H1 (cell line): Measurements from ENCODE around the gene CRLF3. TPM values are rescaled to one million over a fixed set of nuclear protein-coding genes. Genes with fewer than 3 reads are reported as not detected.

ENCODE experiments used
- CTCF ChIA-PET: fragments of 300-600 bp; sonication (Branson Sonifier 250); formaldehyde crosslinking; loops from one replicate; lab custom pipeline; 2021; ENCODE audit not compliant: partially characterized antibody; lab: Charles Lee
- POLR2A ChIA-PET: fragments of 300-600 bp; sonication (Branson Sonifier 250); formaldehyde crosslinking; loops from one replicate; lab custom pipeline; 2021; ENCODE audit warnings: inconsistent platforms; ENCODE audit not compliant: partially characterized antibody; lab: Charles Lee
- DNase-seq, 2 experiments: peaks; one replicate each; pipeline versions ENCODE4 v3.0.0 to v3.0.0-alpha.2; 2010 to 2022; ENCODE audit warnings: low spot score in 2 of 2, low read depth in 1 of 2, mixed read lengths in 1 of 2
- FAIRE-seq: peaks from 2 replicates; lab custom pipeline; 2011; peaks lifted over from hg19 to GRCh38; lab: Jason Lieb, UNC
- H2AFZ ChIP-seq: 2 replicates; pipeline ENCODE4 v1.8.1; 2012; ENCODE audit warnings: low read length, inconsistent platforms
- H2AK5ac ChIP-seq: 2 replicates; pipeline ENCODE4 v1.6.1; 2013; ENCODE audit warnings: low read depth, low read length
- H2BK120ac ChIP-seq: replicated peaks from 2 replicates; pipeline ENCODE3; 2013; ENCODE audit warnings: low read depth, low read length, inconsistent platforms
- H2BK12ac ChIP-seq: 2 replicates; pipeline ENCODE4 v1.6.1; 2013; ENCODE audit warnings: low read depth, low read length
- H2BK15ac ChIP-seq: 2 replicates; pipeline ENCODE4 v1.6.1; 2013; ENCODE audit warnings: low read length
- H2BK20ac ChIP-seq: 2 replicates; pipeline ENCODE4 v1.6.1; 2013; ENCODE audit warnings: low read length
- H2BK5ac ChIP-seq: 2 replicates; pipeline ENCODE4 v1.6.1; 2013; ENCODE audit warnings: low read depth, low read length
- H3K14ac ChIP-seq: 2 replicates; pipeline ENCODE4 v1.6.1; 2013; ENCODE audit warnings: inconsistent platforms; ENCODE audit not compliant: insufficient read length
- H3K18ac ChIP-seq: 2 replicates; pipeline ENCODE4 v1.6.1; 2013; ENCODE audit warnings: low read length; ENCODE audit errors: extremely low read depth
- H3K23ac ChIP-seq: 2 replicates; pipeline ENCODE4 v1.6.1; 2013; ENCODE audit warnings: inconsistent platforms; ENCODE audit not compliant: insufficient read length
- H3K23me2 ChIP-seq: 2 replicates; pipeline ENCODE4 v1.6.1; 2013; ENCODE audit warnings: low read depth, low read length
- H3K27ac ChIP-seq: 2 replicates; pipeline ENCODE4 v1.6.1; 2011; ENCODE audit warnings: low read depth, low read length, inconsistent platforms
- H3K27me3 ChIP-seq, 4 experiments: replicated peaks in 1 of 4; 1 replicate in 1 of 4; 2 replicates in 3 of 4; pipeline versions ENCODE4 v1.6.1 to v1.8.1; 2011 to 2013; ENCODE audit warnings: low read length in 3 of 4, mild to moderate bottlenecking in 3 of 4, inconsistent platforms in 2 of 4, mixed read lengths in 2 of 4, moderate library complexity in 1 of 4; ENCODE audit not compliant: control insufficient read depth in 3 of 4, insufficient read depth in 3 of 4; ENCODE audit errors: extremely low read depth in 1 of 4
- H3K36me3 ChIP-seq, 4 experiments: 2 replicates each; pipeline versions ENCODE4 v1.6.1 to v1.8.1; 2011 to 2013; ENCODE audit warnings: mild to moderate bottlenecking in 4 of 4, low read length in 3 of 4, moderate library complexity in 2 of 4, control low read depth in 1 of 4, inconsistent platforms in 1 of 4; ENCODE audit not compliant: insufficient read depth in 4 of 4, control insufficient read depth in 2 of 4
- H3K4ac ChIP-seq: replicated peaks from 2 replicates; pipeline ENCODE3; 2013; ENCODE audit warnings: low read length, low read depth, mixed read lengths, inconsistent platforms; ENCODE audit not compliant: insufficient read length
- H3K4me1 ChIP-seq, 4 experiments: replicated peaks in 1 of 4; 1 replicate in 1 of 4; 2 replicates in 3 of 4; pipeline versions ENCODE4 v1.6.1 to v1.8.1; 2011 to 2013; ENCODE audit warnings: low read length in 3 of 4, inconsistent platforms in 2 of 4, mixed read lengths in 1 of 4; ENCODE audit not compliant: insufficient read depth in 4 of 4, control insufficient read depth in 3 of 4
- H3K4me2 ChIP-seq, 2 experiments: 2 replicates each; pipeline versions ENCODE4 v1.6.1 to v1.8.1; 2011 to 2013; ENCODE audit warnings: low read depth in 2 of 2, low read length in 2 of 2, control low read depth in 1 of 2, inconsistent platforms in 1 of 2, mild to moderate bottlenecking in 1 of 2; ENCODE audit not compliant: insufficient read depth in 1 of 2
- H3K4me3 ChIP-seq, 4 experiments: fragments of 200-600, 300-600 bp in 1 of 4; sonication (generic), shearing (Covaris generic), sonication (Bioruptor Twin) in 1 of 4; 2 replicates each; pipeline versions ENCODE4 v1.5.1 to v1.8.1; 2011 to 2016; ENCODE audit warnings: low read length in 4 of 4, low read depth in 3 of 4, control low read depth in 2 of 4, inconsistent platforms in 2 of 4, mild to moderate bottlenecking in 2 of 4, mixed read lengths in 1 of 4, moderate library complexity in 1 of 4; ENCODE audit not compliant: insufficient read depth in 2 of 4; ENCODE audit errors: extremely low read depth in 1 of 4
- H3K56ac ChIP-seq: replicated peaks from 2 replicates; pipeline ENCODE3; 2013; ENCODE audit warnings: low read depth, mild to moderate bottlenecking, mixed read lengths, low read length, inconsistent platforms; ENCODE audit not compliant: insufficient read length
- H3K79me1 ChIP-seq: 2 replicates; pipeline ENCODE4 v1.6.1; 2013; ENCODE audit warnings: low read depth, low read length, control low read depth
- H3K79me2 ChIP-seq, 2 experiments: 2 replicates each; pipeline versions ENCODE4 v1.6.1 to v1.8.1; 2012 to 2013; ENCODE audit warnings: low read length in 2 of 2, mild to moderate bottlenecking in 2 of 2, inconsistent platforms in 1 of 2; ENCODE audit not compliant: insufficient read depth in 2 of 2, control insufficient read depth in 1 of 2
- H3K9ac ChIP-seq, 4 experiments: replicated peaks in 1 of 4; 1 replicate in 1 of 4; 2 replicates in 3 of 4; pipeline versions ENCODE4 v1.6.1 to v1.8.1; 2011 to 2013; ENCODE audit warnings: low read depth in 3 of 4, low read length in 3 of 4, control low read depth in 2 of 4, mild to moderate bottlenecking in 2 of 4, moderate library complexity in 2 of 4, inconsistent platforms in 1 of 4; ENCODE audit errors: extremely low read depth in 1 of 4
- H3K9me3 ChIP-seq, 2 experiments: 2 replicates each; pipeline versions ENCODE4 v1.6.1 to v1.8.1; 2012 to 2013; ENCODE audit warnings: mild to moderate bottlenecking in 2 of 2, moderate library complexity in 2 of 2, control low read depth in 1 of 2, inconsistent platforms in 1 of 2, low read depth in 1 of 2, low read length in 1 of 2, mixed read lengths in 1 of 2; ENCODE audit not compliant: insufficient read depth in 2 of 2
- H4K20me1 ChIP-seq, 2 experiments: replicated peaks in 1 of 2; 2 replicates each; pipeline versions ENCODE3 to v1.8.1; 2011 to 2013; ENCODE audit warnings: inconsistent platforms in 2 of 2, low read length in 2 of 2, mild to moderate bottlenecking in 1 of 2; ENCODE audit not compliant: insufficient read depth in 2 of 2, control insufficient read depth in 1 of 2
- H4K5ac ChIP-seq: 2 replicates; pipeline ENCODE4 v1.6.1; 2013; ENCODE audit warnings: low read length, low read depth, mixed read lengths, inconsistent platforms; ENCODE audit not compliant: insufficient read length
- H4K8ac ChIP-seq: 2 replicates; pipeline ENCODE4 v1.8.0; 2013; ENCODE audit warnings: mild to moderate bottlenecking, moderate library complexity, low read length, inconsistent platforms; ENCODE audit not compliant: insufficient read depth; ENCODE audit errors: extremely low read depth
- H4K91ac ChIP-seq: replicated peaks from 2 replicates; pipeline ENCODE3; 2013; ENCODE audit warnings: low read length, mixed read lengths, inconsistent platforms; ENCODE audit not compliant: insufficient read length
- CHD1 ChIP-seq: IDR thresholded peaks from 2 replicates; pipeline ENCODE4 v1.6.1; 2012; ENCODE audit warnings: low read depth, low read length, improper control_type of control experiment
- E2F6 ChIP-seq: IDR thresholded peaks from 2 replicates; pipeline ENCODE4 v1.6.1; 2012; ENCODE audit warnings: inconsistent platforms
- JUN ChIP-seq: IDR thresholded peaks from 2 replicates; pipeline ENCODE4 v1.6.1; 2011; ENCODE audit warnings: low read depth, mild to moderate bottlenecking, improper control_type of control experiment, low read length
- POLR2AphosphoS5 ChIP-seq: IDR thresholded peaks from 2 replicates; pipeline ENCODE4 v1.6.1; 2011; ENCODE audit warnings: low read depth, low read length
- SAP30 ChIP-seq: fragments of 300-600 bp; sonication (generic); IDR thresholded peaks from 2 replicates; pipeline ENCODE4 v1.7.1; 2012; ENCODE audit warnings: low read length, moderate library complexity, mild to moderate bottlenecking, inconsistent platforms; ENCODE audit not compliant: insufficient read depth, insufficient replicate concordance
- SP1 ChIP-seq: IDR thresholded peaks from 2 replicates; pipeline ENCODE4 v1.6.1; 2011; ENCODE audit warnings: low read depth, low read length
- TAF1 ChIP-seq: IDR thresholded peaks from 2 replicates; pipeline ENCODE4 v1.6.1; 2011; ENCODE audit warnings: mild to moderate bottlenecking, low read depth, low read length
- TEAD4 ChIP-seq: IDR thresholded peaks from 2 replicates; pipeline ENCODE4 v1.6.1; 2012; ENCODE audit warnings: low read depth, low read length, inconsistent platforms, mixed read lengths
- WGBS, 2 experiments: shearing (Covaris generic) in 1 of 2; methylation state at CpG; one replicate each; pipeline versions ENCODE4 v1.1.6 to v1.1.7; 2013 to 2015; ENCODE audit warnings: low lambda C conversion rate in 2 of 2, mixed read lengths in 2 of 2, inconsistent platforms in 1 of 2, low coverage in 1 of 2, missing lambda C conversion rate in 1 of 2; ENCODE audit not compliant: insufficient replicate concordance in 2 of 2, insufficient coverage in 1 of 2, insufficient read length in 1 of 2; ENCODE audit errors: extremely low coverage in 1 of 2, missing lambda C conversion rate in 1 of 2; 5-methylcytosine and 5-hydroxymethylcytosine counted together
- polyA plus RNA-seq, 7 experiments: library from polyadenylated mRNA; depleted of rRNA in 3 of 7; stranded (reverse) in 5 of 7; unstranded in 2 of 7; fragments of >200 nt in 5 of 7; fragments of 200-250 nt in 2 of 7; gene quantifications; 1 replicate in 5 of 7; 2 replicates in 1 of 7; 4 replicates in 1 of 7; pipeline versions ENCODE4 v1.2.1 to v1.2.3, GENCODE V29; 2011 to 2013; ENCODE audit warnings: missing spikeins in 2 of 7, mixed read lengths in 2 of 7
- total RNA-seq: library from RNA; stranded (reverse); fragmentation: NEBNext Ultra II Directional; extraction: Animal tissue kit (Norgen Biotek cat#: 25700); gene quantifications from 2 replicates; pipeline ENCODE4 v1.2.1, GENCODE V29; 2021
- TF ChIP-seq, protein P1 (sequence below): IDR thresholded peaks from 2 replicates; pipeline ENCODE4 v1.6.1; 2012; ENCODE audit warnings: low read length, inconsistent platforms

The CRLF3 gene
- total and polyA plus RNA-seq, 2 of the 8 experiments (the other 6 are each of a cell fraction or from before 2014, with no cell fraction given), result 12.7 to 22.7 TPM

GRCh38 chr17:30831663-30832437 lies 7.4 kb upstream of the CRLF3 start, which contains the start of gene ATAD5:
Gene ATAD5 (plus strand): TSS chr17:30831966. CDS start chr17:30832348, 382 bp downstream.
- peak within 1 kb of the TSS; percentile 89 for H3K27ac ChIP-seq
- H3K36me3 ChIP-seq, result peaks cover 3 to 9% (median 6%) of the 10 kb centered on the region in 4 experiments; a peak in 5 of 8 replicates
- ChIA-PET POLR2A (interaction anchor here (0.6 to 1.7 kb wide), 8 partner anchors 10 to 139 kb away, joined by 3 to 6 read pairs (median 4); partner anchors contain the start of genes ADAP2 and RNF135), CTCF (no interaction called here)
- no peaks in the 10 kb centered on the region for H3K79me1 ChIP-seq
- peak within 1 kb of the TSS; percentile 86 to 98 (median 92) for H3K4me3 ChIP-seq
- H3K18ac ChIP-seq, result peak within 1 kb of the TSS; percentile 89
- no peak within 1 kb of the TSS for H3K4ac ChIP-seq
- peak within 1 kb of the TSS; percentile 92 to 93 for H3K4me2 ChIP-seq
- H4K20me1 ChIP-seq, result peaks cover 0 to 6% of the 10 kb centered on the region in 2 experiments
- peak within 1 kb of the TSS; percentile 26 for H3K56ac ChIP-seq
- peak within 1 kb of the TSS; percentile 94 for H4K5ac ChIP-seq
- H2BK20ac ChIP-seq, result peak within 1 kb of the TSS; percentile 55; the same call in 1 of the 2 replicates
- H3K79me2 ChIP-seq, result peaks cover 6 to 35% of the 10 kb centered on the region in 2 experiments; a peak in 3 of 4 replicates
- peak within 1 kb of the TSS; percentile 91 to 99 (median 97) for H3K9ac ChIP-seq
- WGBS, 2 experiments, result 2% methylated on average over 59 of the region's 59 CpGs; no CpG with 5 or more reads in 1 of the 2 experiments
- FAIRE-seq (no peak), DNase-seq (peak; percentile 59 to 91)
- peaks cover 7% of the 10 kb centered on the region; the same call in 1 of the 2 replicates for H3K23me2 ChIP-seq
- peak within 1 kb of the TSS; percentile 18; the same call in 1 of the 2 replicates for H2BK12ac ChIP-seq
- no peaks in the 10 kb centered on the region for H3K9me3 ChIP-seq
- H4K8ac ChIP-seq, result peak within 1 kb of the TSS; percentile 96
- no peak within 1 kb of the TSS for H3K14ac ChIP-seq
- H4K91ac ChIP-seq, result peak within 1 kb of the TSS; percentile 84
- peak within 1 kb of the TSS; percentile 67 for H2BK120ac ChIP-seq
- no peak within 1 kb of the TSS for H2BK15ac ChIP-seq
- peak within 1 kb of the TSS; percentile 91 for H2AFZ ChIP-seq
- H3K4me1 ChIP-seq, result peaks cover 2 to 13% (median 7%) of the 10 kb centered on the region in 4 experiments; a peak in 6 of 7 replicates
- H3K27me3 ChIP-seq, result no peaks in the 10 kb centered on the region
- H2AK5ac ChIP-seq, result no peak within 1 kb of the TSS
- no peak within 1 kb of the TSS for H3K23ac ChIP-seq
- peak within 1 kb of the TSS; percentile 55 for H2BK5ac ChIP-seq
- TF ChIP-seq TAF1, result peak; percentile 87
- TF ChIP-seq, protein P1, sequence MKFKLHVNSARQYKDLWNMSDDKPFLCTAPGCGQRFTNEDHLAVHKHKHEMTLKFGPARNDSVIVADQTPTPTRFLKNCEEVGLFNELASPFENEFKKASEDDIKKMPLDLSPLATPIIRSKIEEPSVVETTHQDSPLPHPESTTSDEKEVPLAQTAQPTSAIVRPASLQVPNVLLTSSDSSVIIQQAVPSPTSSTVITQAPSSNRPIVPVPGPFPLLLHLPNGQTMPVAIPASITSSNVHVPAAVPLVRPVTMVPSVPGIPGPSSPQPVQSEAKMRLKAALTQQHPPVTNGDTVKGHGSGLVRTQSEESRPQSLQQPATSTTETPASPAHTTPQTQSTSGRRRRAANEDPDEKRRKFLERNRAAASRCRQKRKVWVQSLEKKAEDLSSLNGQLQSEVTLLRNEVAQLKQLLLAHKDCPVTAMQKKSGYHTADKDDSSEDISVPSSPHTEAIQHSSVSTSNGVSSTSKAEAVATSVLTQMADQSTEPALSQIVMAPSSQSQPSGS, result no peak
- no peak for TF ChIP-seq JUN
- 0 out of 2 replicates have a peak, but pooled peaks have one; percentile 22 for TF ChIP-seq TEAD4
- TF ChIP-seq E2F6, result peak; percentile 51; the same call in 1 of the 2 replicates
- TF ChIP-seq SP1, result peak; percentile 82
- 0 out of 2 replicates have a peak, but pooled peaks have one; percentile 48 for TF ChIP-seq CHD1
- peak; percentile 89 for TF ChIP-seq SAP30
- TF ChIP-seq POLR2AphosphoS5, result peak; percentile 79
